PC-3 (cell line): ENCODE data around the gene CAST. TPM values are rescaled to one million over a fixed set of nuclear protein-coding genes. Genes with fewer than 3 reads are reported as not detected.
A peak's percentile ranks its signal among the peaks of the same experiment; 100 is the strongest.

Experiments
- ATAC-seq: fragments of 200-7000 bp; cut with Tn5 transposase; 2 replicates; pipeline ENCODE4 v1.9.1; 2020; ENCODE audit warnings: mild to moderate bottlenecking, moderate library complexity
- BruUV-seq: library from RNA; stranded (reverse); fragments of 400-500 nt; replicated peaks from 2 replicates; lab custom pipeline; 2021; lab: Mats Ljungman, UMichigan
- CTCF ChIA-PET: fragments of 300-600 bp; sonication (Branson Sonifier 250); formaldehyde crosslinking; loops from one replicate; lab custom pipeline; 2022; ENCODE audit warnings: antibody characterized with exemption; lab: Charles Lee
- POLR2A ChIA-PET: fragments of 300-600 bp; sonication (Branson Sonifier 250); formaldehyde crosslinking; loops from one replicate; lab custom pipeline; 2022; ENCODE audit warnings: antibody characterized with exemption; ENCODE audit not compliant: unreplicated experiment; lab: Charles Lee
- DNase-seq: peaks from one replicate; pipeline ENCODE4 v3.0.0-alpha.2; 2015
- H2AFZ ChIP-seq: fragments of 300-600 bp; sonication (generic); 2 replicates; pipeline ENCODE4 v1.6.0; 2016; ENCODE audit warnings: antibody characterized with exemption, low read length
- H3F3A ChIP-seq: fragments of 300-600 bp; sonication (generic); one replicate; pipeline ENCODE4 v1.6.0; 2017; ENCODE audit warnings: antibody characterized with exemption, low read length, control low read depth, mild to moderate bottlenecking; ENCODE audit not compliant: unreplicated experiment
- H3K27ac ChIP-seq: fragments of 300-600 bp; sonication (generic); 2 replicates; pipeline ENCODE4 v1.5.1; 2016; ENCODE audit warnings: mild to moderate bottlenecking, low read length
- H3K27me3 ChIP-seq: fragments of 300-600 bp; sonication (generic); 2 replicates; pipeline ENCODE4 v1.6.1; 2016; ENCODE audit warnings: low read length, mixed read lengths
- H3K36me3 ChIP-seq: fragments of 300-600 bp; sonication (generic); 2 replicates; pipeline ENCODE4 v1.6.1; 2016; ENCODE audit warnings: low read depth, mixed run types, low read length, mixed read lengths
- H3K4me1 ChIP-seq: fragments of 300-600 bp; sonication (generic); 2 replicates; pipeline ENCODE4 v1.5.1; 2016; ENCODE audit warnings: low read length; ENCODE audit not compliant: insufficient read depth
- H3K4me2 ChIP-seq: fragments of 300-600 bp; sonication (generic); 2 replicates; pipeline ENCODE4 v1.6.0; 2016; ENCODE audit warnings: low read length
- H3K4me3 ChIP-seq: fragments of 300-600 bp; sonication (generic); 2 replicates; pipeline ENCODE4 v1.5.1; 2016; ENCODE audit warnings: mild to moderate bottlenecking, low read length, mixed read lengths
- H3K79me2 ChIP-seq: fragments of 300-600 bp; sonication (generic); 2 replicates; pipeline ENCODE4 v1.6.1; 2017; ENCODE audit warnings: low read length, mixed read lengths
- H3K9ac ChIP-seq: fragments of 300-600 bp; sonication (generic); 2 replicates; pipeline ENCODE4 v1.6.0; 2016; ENCODE audit warnings: mild to moderate bottlenecking, low read length
- H3K9me2 ChIP-seq: fragments of 300-600 bp; sonication (generic); replicated peaks from 2 replicates; pipeline ENCODE4 v1.6.1; 2016; ENCODE audit warnings: mixed run types, low read length, mixed read lengths
- H3K9me3 ChIP-seq: fragments of 300-600 bp; sonication (generic); 2 replicates; pipeline ENCODE4 v1.6.1; 2016; ENCODE audit warnings: low read length, mixed read lengths
- H4K20me1 ChIP-seq: fragments of 300-600 bp; sonication (generic); 2 replicates; pipeline ENCODE4 v1.6.1; 2016; ENCODE audit warnings: low read length, mixed read lengths
- EZH2 ChIP-seq: fragments of 300-600 bp; sonication (generic); IDR thresholded peaks from one replicate; pipeline ENCODE4 v1.6.1; 2017; ENCODE audit warnings: antibody characterized with exemption, mild to moderate bottlenecking, low read length; ENCODE audit not compliant: unreplicated experiment
- EZH2phosphoT487 ChIP-seq: fragments of 300-600 bp; sonication (generic); IDR thresholded peaks from 2 replicates; pipeline ENCODE4 v1.6.1; 2018; ENCODE audit warnings: mild to moderate bottlenecking, antibody characterized with exemption, low read length, borderline replicate concordance
- intact Hi-C: fragments of 100-400 bp; cut with micrococcal nuclease; formaldehyde crosslinking; loops from 2 replicates; pipeline ENCODE4 v1.9.0; 2023
- total RNA-seq: library from RNA; depleted of rRNA; stranded (reverse); fragments of >200 nt; gene quantifications from 2 replicates; pipeline ENCODE4 v1.2.3, GENCODE V29; 2014
- TF ChIP-seq, protein P1 (sequence below): fragments of 300-600 bp; sonication (generic); conservative IDR thresholded peaks from 2 replicates; pipeline ENCODE4 v1.5.1; 2017; ENCODE audit warnings: antibody characterized with exemption, low read depth, mild to moderate bottlenecking, low read length

The CAST gene
- total RNA-seq, 1 experiment from 2014 or later: 73.2 TPM

DNA sequence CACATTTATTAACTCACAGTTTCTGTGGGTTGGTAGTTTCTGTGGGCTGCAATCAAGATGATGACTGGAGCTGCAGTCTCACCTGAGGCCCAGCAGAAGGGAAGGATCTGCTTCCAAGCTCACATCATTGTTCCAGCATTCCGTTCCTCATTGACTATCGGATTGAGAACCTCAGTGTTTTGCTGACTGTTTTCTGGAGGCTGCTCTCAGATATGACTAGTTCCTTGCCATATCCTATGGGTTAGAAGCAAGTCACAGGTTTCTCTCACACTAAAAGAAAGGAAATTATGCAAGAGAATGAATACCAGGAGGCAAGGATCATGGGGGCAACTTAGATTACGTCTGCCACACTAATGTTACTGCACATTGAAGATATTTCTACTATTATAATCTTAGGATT lies 151.9 kb downstream of the CAST start:
- Histone ChIP-seq H3K4me2 (no peak overlapping the region), H3K79me2 (no peaks in the 10 kb centered on the region), H3K9me2 (no peaks in the 10 kb centered on the region), H4K20me1 (no peaks in the 10 kb centered on the region), H3F3A (no peaks in the 10 kb centered on the region), H3K4me3 (no peak overlapping the region), H3K9me3 (no peaks in the 10 kb centered on the region), H3K9ac (no peak overlapping the region), H3K4me1 (no peaks in the 10 kb centered on the region; the same call in 1 of the 2 replicates), H3K27me3 (no peaks in the 10 kb centered on the region), H3K36me3 (no peaks in the 10 kb centered on the region), H3K27ac (no peak overlapping the region), H2AFZ (no peak overlapping the region)
- intact Hi-C loops: no loop called here
- CTCF ChIA-PET: no interaction called here
- no TSS peak for BruUV-seq
- DNase-seq (no peak), ATAC-seq (no peak)
- TF ChIP-seq EZH2: no peak
- TF ChIP-seq, protein P1, sequence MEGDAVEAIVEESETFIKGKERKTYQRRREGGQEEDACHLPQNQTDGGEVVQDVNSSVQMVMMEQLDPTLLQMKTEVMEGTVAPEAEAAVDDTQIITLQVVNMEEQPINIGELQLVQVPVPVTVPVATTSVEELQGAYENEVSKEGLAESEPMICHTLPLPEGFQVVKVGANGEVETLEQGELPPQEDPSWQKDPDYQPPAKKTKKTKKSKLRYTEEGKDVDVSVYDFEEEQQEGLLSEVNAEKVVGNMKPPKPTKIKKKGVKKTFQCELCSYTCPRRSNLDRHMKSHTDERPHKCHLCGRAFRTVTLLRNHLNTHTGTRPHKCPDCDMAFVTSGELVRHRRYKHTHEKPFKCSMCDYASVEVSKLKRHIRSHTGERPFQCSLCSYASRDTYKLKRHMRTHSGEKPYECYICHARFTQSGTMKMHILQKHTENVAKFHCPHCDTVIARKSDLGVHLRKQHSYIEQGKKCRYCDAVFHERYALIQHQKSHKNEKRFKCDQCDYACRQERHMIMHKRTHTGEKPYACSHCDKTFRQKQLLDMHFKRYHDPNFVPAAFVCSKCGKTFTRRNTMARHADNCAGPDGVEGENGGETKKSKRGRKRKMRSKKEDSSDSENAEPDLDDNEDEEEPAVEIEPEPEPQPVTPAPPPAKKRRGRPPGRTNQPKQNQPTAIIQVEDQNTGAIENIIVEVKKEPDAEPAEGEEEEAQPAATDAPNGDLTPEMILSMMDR: no peak
- no peak for TF ChIP-seq EZH2phosphoT487
- POLR2A ChIA-PET: no interaction called here

DNA sequence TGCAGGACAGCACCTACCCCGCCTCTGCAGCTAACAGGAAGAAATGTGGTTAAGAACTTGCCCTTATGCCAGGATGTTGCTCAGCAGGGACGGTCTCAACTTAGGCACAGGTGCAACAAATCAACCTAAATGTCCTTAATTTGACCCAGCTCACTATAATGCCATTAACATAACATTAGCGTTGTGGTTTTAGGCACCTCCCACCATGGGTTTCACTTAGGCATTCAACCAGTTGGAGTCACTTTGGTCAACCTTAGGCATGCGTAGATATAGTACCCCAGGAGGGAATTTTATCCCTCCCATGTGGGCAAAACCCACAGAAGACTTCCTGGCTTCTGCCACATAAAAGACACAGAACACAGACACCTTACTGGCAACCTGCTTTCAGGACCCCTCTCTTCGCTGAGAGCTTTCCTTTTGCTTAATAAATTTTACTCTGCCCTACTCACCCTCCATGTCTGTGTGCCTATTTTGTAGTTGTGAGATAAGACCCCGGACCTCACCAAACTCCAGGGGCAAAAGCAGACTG lies 154.3 kb downstream of the CAST start:
- Histone ChIP-seq H3K79me2 (no peaks in the 10 kb centered on the region), H3K9ac (no peak overlapping the region), H3K27ac (no peak overlapping the region), H2AFZ (no peak overlapping the region), H3K36me3 (no peaks in the 10 kb centered on the region), H4K20me1 (no peaks in the 10 kb centered on the region), H3F3A (no peaks in the 10 kb centered on the region), H3K9me2 (no peaks in the 10 kb centered on the region), H3K4me1 (peaks cover 6% of the 10 kb centered on the region), H3K4me2 (no peak overlapping the region), H3K9me3 (no peaks in the 10 kb centered on the region), H3K27me3 (no peaks in the 10 kb centered on the region), H3K4me3 (no peak overlapping the region)
- no TSS peak for BruUV-seq
- intact Hi-C loops: no loop called here
- TF ChIP-seq EZH2 (no peak), EZH2phosphoT487 (no peak)
- TF ChIP-seq, protein P1: no peak
- ChIA-PET CTCF (no interaction called here), POLR2A (no interaction called here)
- DNase-seq (no peak), ATAC-seq (peak; percentile 40; the same call in 1 of the 2 replicates)

DNA sequence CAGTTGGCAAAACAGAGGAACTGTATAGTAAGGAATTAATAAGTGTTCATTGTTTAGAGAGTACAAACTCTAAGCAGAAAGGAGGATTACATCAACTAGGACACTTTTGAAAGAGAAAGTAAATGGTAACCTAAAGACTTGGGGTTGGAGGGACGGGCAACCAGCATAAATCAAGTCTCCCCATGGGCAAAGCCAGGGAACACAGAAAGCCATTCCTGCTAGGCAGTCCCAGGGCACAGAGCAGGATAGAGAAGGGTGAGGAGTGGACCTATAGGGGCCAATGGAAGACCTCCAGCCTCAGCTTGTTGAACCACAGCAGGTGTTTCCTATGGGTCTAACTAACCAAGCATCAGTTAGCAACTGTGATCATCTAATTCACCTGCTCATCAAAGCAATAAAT lies 154.8 kb downstream of the CAST start:
- ChIA-PET CTCF (no interaction called here), POLR2A (no interaction called here)
- no peak overlapping the region for H3K27ac ChIP-seq
- intact Hi-C loops: no loop called here
- no peak overlapping the region for H3K9ac ChIP-seq
- no peak overlapping the region for H3K4me3 ChIP-seq
- H3K27me3 ChIP-seq: no peaks in the 10 kb centered on the region
- no peaks in the 10 kb centered on the region for H4K20me1 ChIP-seq
- H3K36me3 ChIP-seq: no peaks in the 10 kb centered on the region
- no peak overlapping the region for H2AFZ ChIP-seq
- TF ChIP-seq EZH2phosphoT487: no peak
- TF ChIP-seq EZH2: no peak
- TF ChIP-seq, protein P1: no peak
- no peaks in the 10 kb centered on the region for H3K9me3 ChIP-seq
- ATAC-seq: no peak
- H3K4me2 ChIP-seq: no peak overlapping the region
- H3K79me2 ChIP-seq: no peaks in the 10 kb centered on the region
- no peaks in the 10 kb centered on the region for H3K9me2 ChIP-seq
- no peak for DNase-seq
- no peaks in the 10 kb centered on the region for H3F3A ChIP-seq
- H3K4me1 ChIP-seq: peaks cover 8% of the 10 kb centered on the region
- no TSS peak for BruUV-seq
